ENCODE results near the gene MED1. TPM values are rescaled to one million over a fixed set of nuclear protein-coding genes. Genes with fewer than 3 reads are reported as not detected.

MED1 gene
- total and polyA plus RNA-seq, 3 donors from 2014 or later = 31.1 to 32.8 (median 32.3) TPM

DNA sequence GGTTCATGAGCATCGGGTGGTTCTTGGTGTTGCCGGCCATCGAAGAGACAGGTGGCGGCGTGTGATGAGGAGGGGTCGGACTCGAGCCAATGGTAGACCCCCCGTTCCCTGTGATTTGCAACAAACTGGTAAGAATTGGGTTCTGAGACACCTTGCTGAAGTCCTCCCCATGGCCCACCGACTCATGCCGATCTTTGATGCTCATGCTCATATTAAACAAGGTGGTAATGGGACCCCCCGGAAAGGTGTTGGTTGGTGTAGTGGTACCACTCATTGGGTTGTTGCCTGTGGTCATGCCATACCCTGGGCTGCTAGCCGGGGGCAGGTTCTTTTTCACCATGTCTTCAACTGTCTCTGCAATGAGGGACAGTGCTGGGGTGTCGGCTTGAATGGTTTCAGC lies 40.8 kb downstream of the MED1 start:
- WGBS, 2 donors = 96 to 97% methylated on average over 11 to 13 of the region's 13 CpGs
- no peaks in the 10 kb centered on the region for H3K27me3 ChIP-seq
- H3K4me3 ChIP-seq = no peak overlapping the region
- no peaks in the 10 kb centered on the region for H3K36me3 ChIP-seq (ENCODE audit: low read depth, missing control alignments)
- no peaks in the 10 kb centered on the region for H3K9me3 ChIP-seq
- no peak for DNase-seq
- intact Hi-C loops (cut with DNase I; ENCODE audit: low total_unique reads) = no loop called here
- TF ChIP-seq POLR2A (IDR thresholded peaks at IDR 0.05) (no peak), CTCF (IDR thresholded peaks at IDR 0.05) (no peak)
- H3K27ac ChIP-seq = no peak overlapping the region
- H3K4me1 ChIP-seq = no peaks in the 10 kb centered on the region

GRCh38 chr17:39408360-39408759 lies 42.7 kb downstream of the MED1 start:
- H3K27me3 ChIP-seq = no peaks in the 10 kb centered on the region
- H3K36me3 ChIP-seq (ENCODE audit: low read depth, missing control alignments) = no peaks in the 10 kb centered on the region
- no peak overlapping the region for H3K4me3 ChIP-seq
- no peak overlapping the region for H3K27ac ChIP-seq
- WGBS, 2 donors = 44 to 59% methylated on average over 2 of the region's 2 CpGs
- intact Hi-C loops (cut with DNase I; ENCODE audit: low total_unique reads) = no loop called here
- H3K4me1 ChIP-seq = no peaks in the 10 kb centered on the region
- TF ChIP-seq POLR2A (IDR thresholded peaks at IDR 0.05) (no peak), CTCF (IDR thresholded peaks at IDR 0.05) (no peak)
- no peaks in the 10 kb centered on the region for H3K9me3 ChIP-seq
- peak; percentile 2 for DNase-seq

DNA sequence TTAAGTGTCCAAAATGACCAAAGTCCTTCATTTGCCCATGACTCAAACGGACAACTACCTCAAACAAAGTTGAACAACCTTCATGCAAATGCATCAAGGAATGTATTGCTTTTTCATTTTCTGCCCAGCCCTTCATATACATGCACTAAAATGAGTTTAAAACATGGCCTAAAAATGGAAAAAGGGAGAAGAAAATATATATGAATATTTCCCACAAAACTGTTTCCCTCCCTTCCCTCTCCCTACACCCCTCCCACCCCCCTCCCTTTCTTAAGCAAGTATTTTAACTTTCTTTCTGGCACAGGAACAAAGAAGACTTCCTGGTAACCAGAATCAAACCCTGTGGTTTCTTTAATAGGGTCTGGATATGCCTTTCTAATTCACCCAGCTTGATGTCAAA lies 44.1 kb downstream of the MED1 start:
- no peak for DNase-seq
- WGBS, 2 donors = 69 to 87% methylated on average over 1 of the region's 1 CpG
- intact Hi-C loops (cut with DNase I; ENCODE audit: low total_unique reads) = no loop called here

DNA sequence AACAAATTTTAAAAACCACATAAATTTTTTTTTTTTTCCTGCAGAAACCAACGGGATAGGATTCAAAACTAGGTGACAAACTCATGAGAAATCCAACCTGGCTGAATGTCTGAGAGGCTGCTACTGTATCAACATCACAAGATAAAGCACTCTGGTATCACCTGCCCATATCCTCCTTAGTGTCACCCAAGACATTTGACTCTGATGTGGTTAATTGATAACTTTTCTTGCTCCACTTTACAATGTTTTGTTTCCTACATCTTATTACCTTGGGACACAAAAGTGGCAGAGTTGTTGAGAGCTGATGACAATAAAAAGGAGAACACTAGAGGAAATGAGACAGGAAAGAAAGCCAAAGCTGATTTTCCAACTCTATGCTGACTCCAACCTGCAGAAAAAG lies 45.6 kb downstream of the MED1 start:
- no peaks in the 10 kb centered on the region for H3K27me3 ChIP-seq
- H3K36me3 ChIP-seq (ENCODE audit: low read depth, missing control alignments) = no peaks in the 10 kb centered on the region
- TF ChIP-seq CTCF (IDR thresholded peaks at IDR 0.05) (no peak), POLR2A (IDR thresholded peaks at IDR 0.05) (no peak)
- H3K4me1 ChIP-seq = no peaks in the 10 kb centered on the region
- no peak overlapping the region for H3K27ac ChIP-seq
- WGBS, 2 donors = 50 to 70% methylated on average over 1 of the region's 1 CpG
- intact Hi-C loops (cut with DNase I; ENCODE audit: low total_unique reads) = no loop called here
- H3K4me3 ChIP-seq = no peak overlapping the region
- no peak for DNase-seq
- no peaks in the 10 kb centered on the region for H3K9me3 ChIP-seq

More for the DNA sequence above, 44.1 kb downstream of the MED1 start:
- Histone ChIP-seq H3K4me3 (no peak overlapping the region), H3K27me3 (no peaks in the 10 kb centered on the region), H3K4me1 (no peaks in the 10 kb centered on the region), H3K9me3 (no peaks in the 10 kb centered on the region), H3K27ac (no peak overlapping the region), H3K36me3 (ENCODE audit: low read depth, missing control alignments) (no peaks in the 10 kb centered on the region)
- TF ChIP-seq POLR2A (IDR thresholded peaks at IDR 0.05) = no peak
- TF ChIP-seq CTCF (IDR thresholded peaks at IDR 0.05) = no peak

GRCh38 chr17:39404542-39405378 lies 46.3 kb downstream of the MED1 start:
- H3K27ac ChIP-seq = no peak overlapping the region
- no peaks in the 10 kb centered on the region for H3K36me3 ChIP-seq (ENCODE audit: low read depth, missing control alignments)
- no peaks in the 10 kb centered on the region for H3K27me3 ChIP-seq
- peak; percentile 10 for DNase-seq
- no peak overlapping the region for H3K4me3 ChIP-seq
- H3K9me3 ChIP-seq = no peaks in the 10 kb centered on the region
- peaks cover 3% of the 10 kb centered on the region for H3K4me1 ChIP-seq
- TF ChIP-seq POLR2A (IDR thresholded peaks at IDR 0.05) (no peak), CTCF (IDR thresholded peaks at IDR 0.05) (no peak)
- intact Hi-C loops (cut with DNase I; ENCODE audit: low total_unique reads) = no loop called here
- 86 to 90% methylated on average over 6 of the region's 6 CpGs for WGBS, 2 donors
